Ectodermal cell (in vitro differentiated cells): ENCODE results near the gene VPS13A.

Experiments
- H3K27ac ChIP-seq: 2 replicates; pipeline ENCODE4 v1.7.0; 2013; ENCODE audit warnings: mild to moderate bottlenecking, low read depth, low read length; ENCODE audit not compliant: insufficient read depth, poor library complexity, severe bottlenecking
- H3K27me3 ChIP-seq: 2 replicates; pipeline ENCODE4 v1.7.0; 2013; ENCODE audit warnings: mild to moderate bottlenecking, low read length; ENCODE audit not compliant: insufficient read depth, control insufficient read depth, poor library complexity, severe bottlenecking
- H3K36me3 ChIP-seq: one replicate; pipeline ENCODE4 v1.7.0; 2013; ENCODE audit warnings: low read length; ENCODE audit not compliant: control insufficient read depth, insufficient read depth
- H3K4me1 ChIP-seq: one replicate; pipeline ENCODE4 v1.7.0; 2013; ENCODE audit warnings: low read length; ENCODE audit not compliant: control insufficient read depth, insufficient read depth
- H3K4me3 ChIP-seq: 2 replicates; pipeline ENCODE4 v1.7.0; 2013; ENCODE audit warnings: low read depth, low read length, control low read depth; ENCODE audit not compliant: insufficient read depth
- H3K9me3 ChIP-seq: 2 replicates; pipeline ENCODE4 v1.7.0; 2013; ENCODE audit warnings: mild to moderate bottlenecking, low read length, moderate library complexity; ENCODE audit not compliant: control insufficient read depth
- WGBS, 2 experiments: methylation state at CpG; one replicate each; pipeline ENCODE4 v1.1.7; 2013; ENCODE audit warnings: missing lambda C conversion rate in 2 of 2; 5-methylcytosine and 5-hydroxymethylcytosine counted together

The VPS13A gene

DNA sequence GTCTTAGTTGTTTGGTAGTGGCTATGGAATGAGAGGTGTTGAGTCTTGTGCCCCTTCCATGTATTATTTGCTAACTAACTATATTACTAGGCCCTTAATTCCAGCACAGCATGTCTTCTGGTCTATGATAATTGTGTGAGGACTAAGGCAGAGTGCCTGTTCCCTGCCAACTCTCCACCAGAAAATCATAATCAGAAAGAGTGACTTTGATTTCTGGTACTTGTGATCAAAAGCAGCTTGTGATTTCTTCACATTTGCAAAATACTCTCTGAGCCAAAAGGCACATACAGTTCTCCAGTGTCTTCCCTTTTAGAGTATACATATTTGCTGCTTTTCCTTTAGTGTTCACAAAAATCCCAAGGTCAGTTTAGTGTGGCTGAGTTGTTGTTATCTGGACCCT lies 240.9 kb downstream of the VPS13A start:
- Histone ChIP-seq H3K27ac (no peak overlapping the region), H3K27me3 (no peaks in the 10 kb centered on the region), H3K4me3 (no peak overlapping the region), H3K4me1 (no peaks in the 10 kb centered on the region), H3K9me3 (no peaks in the 10 kb centered on the region), H3K36me3 (no peaks in the 10 kb centered on the region)

GRCh38 chr9:77420641-77421040 lies 243.3 kb downstream of the VPS13A start:
- no peaks in the 10 kb centered on the region for H3K36me3 ChIP-seq
- no peaks in the 10 kb centered on the region for H3K9me3 ChIP-seq
- H3K27ac ChIP-seq: no peak overlapping the region
- H3K27me3 ChIP-seq: no peaks in the 10 kb centered on the region
- no peak overlapping the region for H3K4me3 ChIP-seq
- WGBS, 2 experiments: 97% methylated on average over 2 of the region's 2 CpGs; no CpG with 5 or more reads in 1 of the 2 experiments
- no peaks in the 10 kb centered on the region for H3K4me1 ChIP-seq

- H3K9me3 ChIP-seq: no peaks in the 10 kb centered on the region
- H3K4me1 ChIP-seq: no peaks in the 10 kb centered on the region
- 83 to 92% methylated on average over 8 to 10 of the region's 10 CpGs for WGBS, 2 experiments
- H3K27me3 ChIP-seq: no peaks in the 10 kb centered on the region
- no peaks in the 10 kb centered on the region for H3K36me3 ChIP-seq
- H3K4me3 ChIP-seq: no peak overlapping the region
- no peak overlapping the region for H3K27ac ChIP-seq
Measured at GRCh38 chr9:77421506-77422265, 244.4 kb downstream of the VPS13A start.

DNA sequence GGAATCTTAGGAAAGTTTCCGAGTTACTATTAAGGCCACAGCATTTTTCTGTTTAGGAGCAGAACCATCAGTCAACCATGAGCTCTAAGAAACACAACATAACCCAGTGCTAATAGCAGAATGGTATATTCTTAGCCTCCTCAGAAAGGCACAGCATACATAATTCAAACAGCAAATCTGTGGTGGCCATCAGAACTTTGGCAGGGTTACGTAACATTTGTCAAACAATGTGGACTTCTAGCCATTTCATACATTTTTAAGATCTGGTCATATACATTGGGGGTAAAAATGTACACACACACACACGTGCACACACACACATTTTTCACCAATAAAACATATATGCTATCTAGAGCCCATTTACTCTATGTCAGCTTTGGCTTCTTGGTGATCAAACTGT lies 245.6 kb downstream of the VPS13A start:
- Histone ChIP-seq H3K27ac (no peak overlapping the region), H3K36me3 (no peaks in the 10 kb centered on the region), H3K9me3 (no peaks in the 10 kb centered on the region), H3K4me1 (no peaks in the 10 kb centered on the region), H3K4me3 (no peak overlapping the region), H3K27me3 (no peaks in the 10 kb centered on the region)
- WGBS, 2 experiments: 88 to 90% methylated on average over 3 of the region's 3 CpGs

DNA sequence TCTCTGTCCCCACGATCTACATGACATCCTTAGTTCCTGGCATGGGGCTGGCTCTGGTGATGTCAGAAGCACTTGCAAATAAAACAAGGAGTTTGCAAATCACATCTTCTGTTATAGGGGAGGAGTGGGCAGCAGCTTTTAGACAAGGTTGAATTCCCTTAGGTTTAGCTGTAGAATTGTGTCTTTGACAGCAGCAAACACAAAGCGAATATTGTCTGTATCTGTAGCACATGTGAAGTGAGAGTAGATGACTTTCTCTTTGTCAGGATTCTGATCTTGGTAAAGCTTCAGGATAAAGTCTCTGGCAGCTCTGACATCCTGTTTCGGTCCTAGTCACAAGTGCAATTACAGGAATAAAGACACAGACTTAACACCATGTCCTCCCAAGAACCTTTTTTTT lies 246.5 kb downstream of the VPS13A start:
- 87 to 94% methylated on average over 2 to 3 of the region's 3 CpGs for WGBS, 2 experiments
- no peaks in the 10 kb centered on the region for H3K27me3 ChIP-seq

DNA sequence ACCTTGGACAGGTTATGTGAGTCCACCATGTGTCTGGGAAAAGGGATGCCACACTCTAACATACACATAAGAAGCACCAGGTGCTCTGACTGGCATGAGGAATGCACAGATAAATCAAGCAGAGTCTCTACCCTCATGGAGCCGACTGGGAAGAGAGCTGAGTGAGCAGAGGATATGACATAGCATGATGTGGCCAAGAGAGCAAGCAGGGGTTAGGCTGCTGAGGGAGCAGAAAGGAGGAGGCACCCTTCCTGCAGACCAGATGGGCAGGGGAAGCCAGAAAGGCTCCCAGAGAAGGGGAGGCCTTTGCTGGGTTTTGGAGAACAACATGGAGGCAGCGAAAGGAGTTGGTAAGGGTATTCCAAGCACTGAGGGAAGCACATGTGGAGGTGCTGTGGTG lies 247.7 kb downstream of the VPS13A start:
- Histone ChIP-seq H3K27me3 (no peaks in the 10 kb centered on the region), H3K4me1 (no peaks in the 10 kb centered on the region), H3K9me3 (no peaks in the 10 kb centered on the region), H3K4me3 (no peak overlapping the region), H3K27ac (no peak overlapping the region), H3K36me3 (no peaks in the 10 kb centered on the region)
- WGBS, 2 experiments: 94 to 96% methylated on average over 2 of the region's 2 CpGs

More for the DNA sequence above, 246.5 kb downstream of the VPS13A start:
- H3K4me1 ChIP-seq: no peaks in the 10 kb centered on the region
- H3K27ac ChIP-seq: no peak overlapping the region
- no peak overlapping the region for H3K4me3 ChIP-seq
- no peaks in the 10 kb centered on the region for H3K36me3 ChIP-seq
- H3K9me3 ChIP-seq: no peaks in the 10 kb centered on the region

GRCh38 chr9:77426712-77427111 lies 249.4 kb downstream of the VPS13A start:
- H3K4me1 ChIP-seq: no peaks in the 10 kb centered on the region

GRCh38 chr9:77427256-77427927 lies 250.1 kb downstream of the VPS13A start:
- Histone ChIP-seq H3K36me3 (no peaks in the 10 kb centered on the region), H3K27me3 (no peaks in the 10 kb centered on the region), H3K9me3 (no peaks in the 10 kb centered on the region), H3K4me1 (no peaks in the 10 kb centered on the region), H3K4me3 (no peak overlapping the region), H3K27ac (no peak overlapping the region)
- WGBS, 2 experiments: 91 to 92% methylated on average over 7 of the region's 7 CpGs

More at GRCh38 chr9:77426712-77427111, 249.4 kb downstream of the VPS13A start:
- H3K9me3 ChIP-seq: no peaks in the 10 kb centered on the region
- 90% methylated on average over 2 of the region's 3 CpGs; no CpG with 5 or more reads in 1 of the 2 experiments for WGBS, 2 experiments
- H3K36me3 ChIP-seq: no peaks in the 10 kb centered on the region
- no peak overlapping the region for H3K4me3 ChIP-seq
- H3K27me3 ChIP-seq: no peaks in the 10 kb centered on the region
- no peak overlapping the region for H3K27ac ChIP-seq

DNA sequence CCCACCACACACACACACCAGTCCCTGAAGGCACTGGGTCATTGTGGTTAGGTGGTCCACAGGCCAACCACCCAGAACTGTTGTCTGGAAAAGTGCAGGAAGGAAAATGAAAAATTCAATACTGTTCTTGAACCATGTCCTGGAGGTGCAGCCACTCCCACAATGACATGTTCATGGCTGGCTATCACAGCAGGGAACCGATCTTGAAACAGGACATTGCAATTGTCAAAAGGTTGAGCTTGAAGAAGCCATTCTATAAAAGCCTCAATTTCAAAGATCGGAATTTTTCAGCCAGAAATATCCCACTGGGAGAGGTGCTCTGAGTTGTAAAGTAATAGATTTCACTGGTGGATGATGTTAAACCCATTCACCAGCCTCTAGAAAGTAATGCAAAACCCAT lies 252.6 kb downstream of the VPS13A start:
- 65 to 77% methylated on average over 2 of the region's 2 CpGs for WGBS, 2 experiments
- Histone ChIP-seq H3K4me3 (no peak overlapping the region), H3K36me3 (no peaks in the 10 kb centered on the region), H3K27ac (no peak overlapping the region), H3K9me3 (no peaks in the 10 kb centered on the region), H3K4me1 (no peaks in the 10 kb centered on the region), H3K27me3 (peaks cover 5% of the 10 kb centered on the region)

GRCh38 chr9:77432053-77432452 lies 254.7 kb downstream of the VPS13A start:
- no peak overlapping the region for H3K4me3 ChIP-seq
- no peaks in the 10 kb centered on the region for H3K4me1 ChIP-seq
- no peaks in the 10 kb centered on the region for H3K36me3 ChIP-seq
- WGBS, 2 experiments: 87% methylated on average over 6 of the region's 6 CpGs
- no peaks in the 10 kb centered on the region for H3K9me3 ChIP-seq
- no peak overlapping the region for H3K27ac ChIP-seq
- peaks cover 5% of the 10 kb centered on the region for H3K27me3 ChIP-seq
